ENCODE measurements around the gene PAFAH2.

- no peak for TF ChIP-seq CTCF (IDR thresholded peaks at IDR 0.05; ENCODE audit: insufficient read depth, low read length)
- TF ChIP-seq REST (IDR thresholded peaks at IDR 0.05; ENCODE audit: insufficient replicate concordance, low read depth) = no peak
- TF ChIP-seq SPI1 (IDR thresholded peaks at IDR 0.05; ENCODE audit: borderline replicate concordance, low read depth) = no peak
- TF ChIP-seq POLR2AphosphoS5 (IDR thresholded peaks at IDR 0.05; ENCODE audit: low read depth) = no peak
- TF ChIP-seq GABPA (IDR thresholded peaks at IDR 0.05; ENCODE audit: low read depth) = no peak
These were observed 44.9 kb downstream of the PAFAH2 start for GRCh38 chr1:25952841-25953401.

Data from HL-60 (cell line).